ENCODE measurements around the gene RRAS2. TPM values are rescaled to one million over a fixed set of nuclear protein-coding genes. Genes with fewer than 3 reads are reported as not detected.

Gene RRAS2
- total RNA-seq, 1 experiment from 2014 or later, result 158 TPM

- Histone ChIP-seq H4K8ac (replicated peaks; ENCODE audit: insufficient read length, low read depth, low read length) (no peak overlapping the region), H3K23ac (ENCODE audit: insufficient read length, low read depth, low read length) (no peak overlapping the region), H4K91ac (ENCODE audit: insufficient read length, low read depth, low read length) (no peak overlapping the region), H3K14ac (ENCODE audit: insufficient read depth, low read length) (no peak overlapping the region), H2AFZ (ENCODE audit: low read length) (no peak overlapping the region), H3K79me2 (ENCODE audit: insufficient read depth, low read length) (peaks cover 60% of the 10 kb centered on the region), H3K4me1 (ENCODE audit: insufficient read depth, low read length) (peaks cover 16% of the 10 kb centered on the region; the same call in 1 of the 2 replicates), H3K9ac (ENCODE audit: extremely low read depth, insufficient read length, low read length) (no peak overlapping the region), H3K18ac (ENCODE audit: insufficient read length, low read depth, low read length) (no peak overlapping the region), H2BK120ac (ENCODE audit: low read depth, low read length, poor library complexity, severe bottlenecking) (no peak overlapping the region), H2BK5ac (ENCODE audit: insufficient read length, low read length) (no peak overlapping the region), H4K20me1 (ENCODE audit: control insufficient read depth, insufficient read depth, insufficient read length) (no peaks in the 10 kb centered on the region), H3K27me3 (ENCODE audit: insufficient read depth, low read length) (no peaks in the 10 kb centered on the region), H3K4me2 (ENCODE audit: insufficient read depth, insufficient read length, low read length) (no peak overlapping the region), H3K56ac (ENCODE audit: insufficient read length, low read depth, low read length) (no peak overlapping the region), H2BK20ac (ENCODE audit: low read depth, low read length, poor library complexity, severe bottlenecking) (no peak overlapping the region), H3K79me1 (ENCODE audit: insufficient read depth, low read depth, low read length, poor library complexity, severe bottlenecking) (peaks cover 6% of the 10 kb centered on the region), H2BK15ac (ENCODE audit: low read depth, low read length) (no peak overlapping the region), H3K27ac (ENCODE audit: insufficient read length, low read depth, low read length) (no peak overlapping the region), H4K5ac (ENCODE audit: insufficient read length, low read depth, low read length) (no peak overlapping the region), H3K23me2 (ENCODE audit: insufficient read length, low read depth, low read length, poor library complexity, severe bottlenecking) (no peaks in the 10 kb centered on the region), H2BK12ac (ENCODE audit: insufficient read length, low read depth, low read length) (no peak overlapping the region), H3K9me3 (ENCODE audit: control insufficient read depth, low read depth, low read length) (no peaks in the 10 kb centered on the region), H2AK5ac (ENCODE audit: insufficient read length, low read length) (no peak overlapping the region), H3K4ac (ENCODE audit: low read depth, low read length) (no peak overlapping the region), H3T11ph (ENCODE audit: low read length) (no peak overlapping the region)
- Mint-ChIP-seq H3K36me3 (ENCODE audit: insufficient read depth in 1 of 3, low read depth in 3 of 3) (peaks cover 5 to 9% (median 7%) of the 10 kb centered on the region in 3 experiments), H3K27ac (peak overlapping the region; percentile 3 to 85 (median 25); a peak in 4 of 7 replicates), H3K9me3 (peaks cover 3 to 9% of the 10 kb centered on the region in 2 experiments), H3K27me3 (ENCODE audit: low read depth) (no peaks in the 10 kb centered on the region), H3K4me3 (no peak overlapping the region), H3K4me1 (peaks cover 62 to 63% of the 10 kb centered on the region in 2 experiments)
- whole genome bisulfite sequencing (ENCODE audit: extremely low coverage, insufficient read length, low lambda C conversion rate), result no CpG with 5 or more reads among the region's 6 CpGs
- TF ChIP-seq, protein P1, sequence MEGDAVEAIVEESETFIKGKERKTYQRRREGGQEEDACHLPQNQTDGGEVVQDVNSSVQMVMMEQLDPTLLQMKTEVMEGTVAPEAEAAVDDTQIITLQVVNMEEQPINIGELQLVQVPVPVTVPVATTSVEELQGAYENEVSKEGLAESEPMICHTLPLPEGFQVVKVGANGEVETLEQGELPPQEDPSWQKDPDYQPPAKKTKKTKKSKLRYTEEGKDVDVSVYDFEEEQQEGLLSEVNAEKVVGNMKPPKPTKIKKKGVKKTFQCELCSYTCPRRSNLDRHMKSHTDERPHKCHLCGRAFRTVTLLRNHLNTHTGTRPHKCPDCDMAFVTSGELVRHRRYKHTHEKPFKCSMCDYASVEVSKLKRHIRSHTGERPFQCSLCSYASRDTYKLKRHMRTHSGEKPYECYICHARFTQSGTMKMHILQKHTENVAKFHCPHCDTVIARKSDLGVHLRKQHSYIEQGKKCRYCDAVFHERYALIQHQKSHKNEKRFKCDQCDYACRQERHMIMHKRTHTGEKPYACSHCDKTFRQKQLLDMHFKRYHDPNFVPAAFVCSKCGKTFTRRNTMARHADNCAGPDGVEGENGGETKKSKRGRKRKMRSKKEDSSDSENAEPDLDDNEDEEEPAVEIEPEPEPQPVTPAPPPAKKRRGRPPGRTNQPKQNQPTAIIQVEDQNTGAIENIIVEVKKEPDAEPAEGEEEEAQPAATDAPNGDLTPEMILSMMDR (conservative IDR thresholded peaks at IDR 0.05), result no peak
- no peak for DNase-seq
Measured at GRCh38 chr11:14331476-14332136, 27.4 kb downstream of the RRAS2 start.

Data from H9 (cell line).